Liver (tissue), 9 donors: Measurements from ENCODE around the gene FKRP. TPM values are rescaled to one million over a fixed set of nuclear protein-coding genes. Genes with fewer than 3 reads are reported as not detected.

ENCODE experiments used
- DNase-seq: peaks from one replicate; pipeline ENCODE4 v3.0.0-alpha.2; 2017; ENCODE audit warnings: low spot score
- H3K27ac ChIP-seq, 2 donors: one replicate each; pipeline ENCODE4 v1.7.0; 2013; ENCODE audit warnings: inconsistent platforms in 2 of 2, low read length in 2 of 2, control low read depth in 1 of 2, low read depth in 1 of 2, mild to moderate bottlenecking in 1 of 2
- H3K27me3 ChIP-seq, 4 donors: one replicate each; pipeline versions ENCODE4 v1.6.1 to v1.7.0; 2013; ENCODE audit warnings: low read length in 3 of 4, inconsistent platforms in 1 of 4, mild to moderate bottlenecking in 1 of 4, moderate library complexity in 1 of 4; ENCODE audit not compliant: control insufficient read depth in 4 of 4, insufficient read depth in 4 of 4
- H3K36me3 ChIP-seq, 4 donors: one replicate each; pipeline versions ENCODE4 v1.6.1 to v1.7.0; 2013; ENCODE audit warnings: low read length in 3 of 4, mild to moderate bottlenecking in 3 of 4, low read depth in 1 of 4, moderate library complexity in 1 of 4; ENCODE audit not compliant: control insufficient read depth in 4 of 4, insufficient read depth in 3 of 4
- H3K4me1 ChIP-seq, 4 donors: one replicate each; pipeline versions ENCODE4 v1.6.1 to v1.7.0; 2013; ENCODE audit warnings: low read length in 3 of 4, mild to moderate bottlenecking in 3 of 4, moderate library complexity in 1 of 4; ENCODE audit not compliant: control insufficient read depth in 4 of 4, insufficient read depth in 4 of 4
- H3K4me3 ChIP-seq, 3 donors: one replicate each; pipeline versions ENCODE4 v1.6.1 to v1.7.0; 2013; ENCODE audit warnings: low read length in 3 of 3, control low read depth in 1 of 3, low read depth in 1 of 3, mild to moderate bottlenecking in 1 of 3
- H3K9ac ChIP-seq, 2 donors: one replicate each; pipeline ENCODE4 v1.7.0; 2013; ENCODE audit warnings: low read length in 2 of 2, mild to moderate bottlenecking in 2 of 2, moderate library complexity in 2 of 2, control low read depth in 1 of 2, low read depth in 1 of 2
- H3K9me3 ChIP-seq, 4 donors: one replicate each; pipeline versions ENCODE4 v1.6.1 to v1.7.0; 2013; ENCODE audit warnings: low read length in 3 of 4; ENCODE audit not compliant: control insufficient read depth in 4 of 4
- FOXA2 ChIP-seq: IDR thresholded peaks from 2 replicates; pipeline ENCODE4 v1.6.1; 2016; ENCODE audit warnings: antibody characterized with exemption
- HNF4A ChIP-seq, 2 donors: conservative IDR thresholded peaks; 2 replicates each; pipeline ENCODE4 v1.6.1; 2016; ENCODE audit warnings: antibody characterized with exemption in 2 of 2, mild to moderate bottlenecking in 2 of 2
- HNF4G ChIP-seq: IDR thresholded peaks from 2 replicates; pipeline ENCODE4 v1.6.1; 2016; ENCODE audit warnings: antibody characterized with exemption
- NR2F2 ChIP-seq: IDR thresholded peaks from 2 replicates; pipeline ENCODE4 v1.6.1; 2016; ENCODE audit warnings: antibody characterized with exemption
- RXRA ChIP-seq, 2 donors: IDR thresholded peaks; 2 replicates each; pipeline ENCODE4 v1.6.1; 2017 to 2018; ENCODE audit warnings: antibody characterized with exemption in 2 of 2, mild to moderate bottlenecking in 1 of 2
- SP1 ChIP-seq: IDR thresholded peaks from 2 replicates; pipeline ENCODE4 v1.6.1; 2018; ENCODE audit warnings: antibody characterized with exemption, mild to moderate bottlenecking
- TAF1 ChIP-seq: conservative IDR thresholded peaks from 2 replicates; pipeline ENCODE4 v1.6.1; 2016; ENCODE audit warnings: antibody characterized with exemption, mild to moderate bottlenecking
- YY1 ChIP-seq: IDR thresholded peaks from 2 replicates; pipeline ENCODE4 v1.6.1; 2016; ENCODE audit warnings: antibody characterized with exemption, mild to moderate bottlenecking
- WGBS: extraction: QIAGEN DNeasy Blood & Tissue Kit; methylation state at CpG from one replicate; pipeline ENCODE4 v1.1.7; 2013; 5-methylcytosine and 5-hydroxymethylcytosine counted together
- polyA plus RNA-seq, 2 donors: library from polyadenylated mRNA; stranded (reverse) in 1 of 2; unstranded in 1 of 2; fragments of 200-250 nt in 1 of 2; fragments of >200 nt in 1 of 2; fragmentation: Nextera tagmentation in 1 of 2; extraction: Ambion mirVana in 1 of 2; gene quantifications; one replicate each; pipeline versions ENCODE4 v1.2.1 to v1.2.3, GENCODE V29; 2013 to 2015
- total RNA-seq, 2 donors: library from RNA; depleted of rRNA; stranded (reverse); fragments of >200 nt; gene quantifications; one replicate each; pipeline ENCODE4 v1.2.3, GENCODE V29; 2014
- TF ChIP-seq, protein P1 (sequence below): IDR thresholded peaks from 2 replicates; pipeline ENCODE4 v1.6.1; 2016; ENCODE audit warnings: antibody characterized with exemption
- TF ChIP-seq, protein P2 (sequence below): IDR thresholded peaks from 2 replicates; pipeline ENCODE4 v1.6.1; 2016; ENCODE audit warnings: antibody characterized with exemption
- TF ChIP-seq, protein P3 (sequence below): IDR thresholded peaks from 2 replicates; pipeline ENCODE4 v1.6.1; 2016; ENCODE audit warnings: antibody characterized with exemption, mild to moderate bottlenecking
- TF ChIP-seq, protein P4 (sequence below): IDR thresholded peaks from 2 replicates; pipeline ENCODE4 v1.6.1; 2016; ENCODE audit warnings: antibody characterized with exemption
- TF ChIP-seq, protein P5 (sequence below): fragments of 150-350 bp; IDR thresholded peaks from 2 replicates; pipeline ENCODE4 v1.5.1; 2017; ENCODE audit warnings: improper control_type of control experiment, low read depth, low read length; ENCODE audit not compliant: missing input control
- donor health status: healthy.
- donor health status: healthy.
- donor health status: healthy.
- donor health status: healthy.
- donor health status: healthy.

The FKRP gene
- total and polyA plus RNA-seq, 4 donors, result 2.5 to 11.1 (median 8.1) TPM

DNA sequence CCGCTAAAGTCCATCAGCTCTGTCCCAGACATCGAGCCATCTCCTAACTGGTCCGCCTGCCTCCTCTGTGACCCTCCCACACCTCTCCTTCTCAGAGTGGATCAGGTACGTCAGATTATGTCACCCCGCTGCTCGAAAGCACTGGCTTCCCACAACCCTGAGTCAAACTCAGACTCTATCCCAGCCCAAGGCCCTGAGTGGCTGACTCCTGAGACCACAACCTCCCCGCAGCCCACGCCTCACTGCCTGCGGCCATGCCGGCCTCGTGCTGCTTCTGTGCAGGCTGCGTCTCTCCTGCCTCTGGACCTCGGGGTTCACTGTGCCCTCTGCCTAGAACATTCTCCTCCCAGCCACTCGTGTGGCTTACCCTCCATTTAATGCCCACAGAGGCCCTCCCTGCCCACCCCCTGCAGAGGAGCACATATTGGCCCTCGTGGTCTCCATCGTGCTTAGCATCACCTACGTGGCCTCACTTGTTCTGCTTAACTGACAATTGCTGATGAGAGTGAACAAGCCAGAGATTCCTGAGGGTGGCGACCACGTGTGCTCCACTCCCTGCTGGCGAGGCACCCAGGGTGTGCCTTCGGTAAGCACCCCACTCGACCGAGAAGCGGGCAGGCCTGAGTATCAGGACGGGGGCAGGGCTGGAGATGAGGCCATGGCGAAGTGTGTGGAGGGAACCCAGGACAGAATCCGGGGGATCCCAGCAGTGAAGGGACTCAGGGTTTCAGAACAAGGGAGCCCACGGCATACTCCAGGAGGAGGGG, 13.5 kb upstream of the FKRP start:
- Histone ChIP-seq H3K27ac (no peak overlapping the region), H3K4me3 (no peak overlapping the region), H3K27me3 (no peaks in the 10 kb centered on the region), H3K9ac (no peak overlapping the region), H3K9me3 (no peaks in the 10 kb centered on the region), H3K36me3 (peaks cover 12 to 48% (median 22%) of the 10 kb centered on the region in 4 donors), H3K4me1 (peaks cover 0 to 26% (median 13%) of the 10 kb centered on the region in 4 donors)
- no peak for DNase-seq
- TF ChIP-seq, protein P1, sequence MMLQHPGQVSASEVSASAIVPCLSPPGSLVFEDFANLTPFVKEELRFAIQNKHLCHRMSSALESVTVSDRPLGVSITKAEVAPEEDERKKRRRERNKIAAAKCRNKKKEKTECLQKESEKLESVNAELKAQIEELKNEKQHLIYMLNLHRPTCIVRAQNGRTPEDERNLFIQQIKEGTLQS, result no peak
- no peak for TF ChIP-seq NR2F2
- TF ChIP-seq SP1, result no peak
- TF ChIP-seq HNF4G, result no peak
- TF ChIP-seq, protein P2, sequence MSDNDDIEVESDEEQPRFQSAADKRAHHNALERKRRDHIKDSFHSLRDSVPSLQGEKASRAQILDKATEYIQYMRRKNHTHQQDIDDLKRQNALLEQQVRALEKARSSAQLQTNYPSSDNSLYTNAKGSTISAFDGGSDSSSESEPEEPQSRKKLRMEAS, result no peak
- TF ChIP-seq, protein P3, sequence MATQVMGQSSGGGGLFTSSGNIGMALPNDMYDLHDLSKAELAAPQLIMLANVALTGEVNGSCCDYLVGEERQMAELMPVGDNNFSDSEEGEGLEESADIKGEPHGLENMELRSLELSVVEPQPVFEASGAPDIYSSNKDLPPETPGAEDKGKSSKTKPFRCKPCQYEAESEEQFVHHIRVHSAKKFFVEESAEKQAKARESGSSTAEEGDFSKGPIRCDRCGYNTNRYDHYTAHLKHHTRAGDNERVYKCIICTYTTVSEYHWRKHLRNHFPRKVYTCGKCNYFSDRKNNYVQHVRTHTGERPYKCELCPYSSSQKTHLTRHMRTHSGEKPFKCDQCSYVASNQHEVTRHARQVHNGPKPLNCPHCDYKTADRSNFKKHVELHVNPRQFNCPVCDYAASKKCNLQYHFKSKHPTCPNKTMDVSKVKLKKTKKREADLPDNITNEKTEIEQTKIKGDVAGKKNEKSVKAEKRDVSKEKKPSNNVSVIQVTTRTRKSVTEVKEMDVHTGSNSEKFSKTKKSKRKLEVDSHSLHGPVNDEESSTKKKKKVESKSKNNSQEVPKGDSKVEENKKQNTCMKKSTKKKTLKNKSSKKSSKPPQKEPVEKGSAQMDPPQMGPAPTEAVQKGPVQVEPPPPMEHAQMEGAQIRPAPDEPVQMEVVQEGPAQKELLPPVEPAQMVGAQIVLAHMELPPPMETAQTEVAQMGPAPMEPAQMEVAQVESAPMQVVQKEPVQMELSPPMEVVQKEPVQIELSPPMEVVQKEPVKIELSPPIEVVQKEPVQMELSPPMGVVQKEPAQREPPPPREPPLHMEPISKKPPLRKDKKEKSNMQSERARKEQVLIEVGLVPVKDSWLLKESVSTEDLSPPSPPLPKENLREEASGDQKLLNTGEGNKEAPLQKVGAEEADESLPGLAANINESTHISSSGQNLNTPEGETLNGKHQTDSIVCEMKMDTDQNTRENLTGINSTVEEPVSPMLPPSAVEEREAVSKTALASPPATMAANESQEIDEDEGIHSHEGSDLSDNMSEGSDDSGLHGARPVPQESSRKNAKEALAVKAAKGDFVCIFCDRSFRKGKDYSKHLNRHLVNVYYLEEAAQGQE, result no peak
- TF ChIP-seq TAF1, result no peak
- TF ChIP-seq RXRA (IDR thresholded peaks at IDR 0.05), result no peak
- TF ChIP-seq, protein P4, sequence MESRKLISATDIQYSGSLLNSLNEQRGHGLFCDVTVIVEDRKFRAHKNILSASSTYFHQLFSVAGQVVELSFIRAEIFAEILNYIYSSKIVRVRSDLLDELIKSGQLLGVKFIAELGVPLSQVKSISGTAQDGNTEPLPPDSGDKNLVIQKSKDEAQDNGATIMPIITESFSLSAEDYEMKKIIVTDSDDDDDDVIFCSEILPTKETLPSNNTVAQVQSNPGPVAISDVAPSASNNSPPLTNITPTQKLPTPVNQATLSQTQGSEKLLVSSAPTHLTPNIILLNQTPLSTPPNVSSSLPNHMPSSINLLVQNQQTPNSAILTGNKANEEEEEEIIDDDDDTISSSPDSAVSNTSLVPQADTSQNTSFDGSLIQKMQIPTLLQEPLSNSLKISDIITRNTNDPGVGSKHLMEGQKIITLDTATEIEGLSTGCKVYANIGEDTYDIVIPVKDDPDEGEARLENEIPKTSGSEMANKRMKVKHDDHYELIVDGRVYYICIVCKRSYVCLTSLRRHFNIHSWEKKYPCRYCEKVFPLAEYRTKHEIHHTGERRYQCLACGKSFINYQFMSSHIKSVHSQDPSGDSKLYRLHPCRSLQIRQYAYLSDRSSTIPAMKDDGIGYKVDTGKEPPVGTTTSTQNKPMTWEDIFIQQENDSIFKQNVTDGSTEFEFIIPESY, result no peak
- TF ChIP-seq HNF4A (conservative IDR thresholded peaks at IDR 0.05), result no peak
- TF ChIP-seq FOXA2, result no peak
- no peak for TF ChIP-seq YY1
- 91% methylated on average over 28 of the region's 28 CpGs for WGBS

DNA sequence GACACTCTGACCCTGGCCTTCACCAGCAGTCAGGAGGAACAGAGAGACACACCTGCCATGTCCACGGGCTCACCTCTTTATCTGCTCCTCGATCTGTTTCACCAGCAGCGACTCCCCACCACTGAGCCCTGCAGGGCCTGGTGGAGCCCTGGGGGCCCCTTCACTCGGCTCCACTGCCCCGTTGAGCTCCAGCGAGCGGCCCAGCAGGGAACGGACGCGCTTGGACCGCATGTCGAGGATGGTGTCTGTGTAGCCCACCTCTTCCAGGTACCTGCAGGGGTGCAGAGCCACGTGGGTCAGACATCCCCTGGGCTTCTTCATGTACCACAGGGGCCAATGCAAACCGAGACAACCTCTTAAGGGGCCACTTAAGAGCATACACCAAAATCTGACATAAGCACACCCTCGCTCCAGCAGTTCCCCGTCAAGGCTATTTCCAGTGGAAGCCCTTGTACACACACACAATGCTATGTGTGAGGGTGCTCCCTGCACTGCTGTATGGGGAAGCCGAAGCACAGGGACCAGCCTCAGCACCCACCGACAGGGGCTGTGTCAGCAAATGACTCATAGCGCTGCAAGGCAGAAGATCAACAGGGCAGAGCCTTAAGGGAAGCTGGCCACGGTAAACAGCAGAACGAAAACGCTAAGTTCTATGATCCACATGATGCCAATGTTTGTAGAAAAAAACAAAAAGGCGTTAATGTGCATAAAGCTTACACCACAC, 12.7 kb upstream of the FKRP start:
- Histone ChIP-seq H3K36me3 (peaks cover 12 to 43% (median 22%) of the 10 kb centered on the region in 4 donors), H3K9ac (no peak overlapping the region), H3K4me3 (no peak overlapping the region), H3K4me1 (peaks cover 0 to 29% (median 14%) of the 10 kb centered on the region in 4 donors), H3K27ac (no peak overlapping the region), H3K9me3 (no peaks in the 10 kb centered on the region), H3K27me3 (no peaks in the 10 kb centered on the region)
- TF ChIP-seq, protein P5, sequence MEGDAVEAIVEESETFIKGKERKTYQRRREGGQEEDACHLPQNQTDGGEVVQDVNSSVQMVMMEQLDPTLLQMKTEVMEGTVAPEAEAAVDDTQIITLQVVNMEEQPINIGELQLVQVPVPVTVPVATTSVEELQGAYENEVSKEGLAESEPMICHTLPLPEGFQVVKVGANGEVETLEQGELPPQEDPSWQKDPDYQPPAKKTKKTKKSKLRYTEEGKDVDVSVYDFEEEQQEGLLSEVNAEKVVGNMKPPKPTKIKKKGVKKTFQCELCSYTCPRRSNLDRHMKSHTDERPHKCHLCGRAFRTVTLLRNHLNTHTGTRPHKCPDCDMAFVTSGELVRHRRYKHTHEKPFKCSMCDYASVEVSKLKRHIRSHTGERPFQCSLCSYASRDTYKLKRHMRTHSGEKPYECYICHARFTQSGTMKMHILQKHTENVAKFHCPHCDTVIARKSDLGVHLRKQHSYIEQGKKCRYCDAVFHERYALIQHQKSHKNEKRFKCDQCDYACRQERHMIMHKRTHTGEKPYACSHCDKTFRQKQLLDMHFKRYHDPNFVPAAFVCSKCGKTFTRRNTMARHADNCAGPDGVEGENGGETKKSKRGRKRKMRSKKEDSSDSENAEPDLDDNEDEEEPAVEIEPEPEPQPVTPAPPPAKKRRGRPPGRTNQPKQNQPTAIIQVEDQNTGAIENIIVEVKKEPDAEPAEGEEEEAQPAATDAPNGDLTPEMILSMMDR, result no peak
- TF ChIP-seq SP1 (no peak), HNF4G (no peak)
- 82% methylated on average over 23 of the region's 23 CpGs for WGBS
- DNase-seq, result no peak
